ENCODE measurements around the gene STK32B.

The STK32B gene

DNA sequence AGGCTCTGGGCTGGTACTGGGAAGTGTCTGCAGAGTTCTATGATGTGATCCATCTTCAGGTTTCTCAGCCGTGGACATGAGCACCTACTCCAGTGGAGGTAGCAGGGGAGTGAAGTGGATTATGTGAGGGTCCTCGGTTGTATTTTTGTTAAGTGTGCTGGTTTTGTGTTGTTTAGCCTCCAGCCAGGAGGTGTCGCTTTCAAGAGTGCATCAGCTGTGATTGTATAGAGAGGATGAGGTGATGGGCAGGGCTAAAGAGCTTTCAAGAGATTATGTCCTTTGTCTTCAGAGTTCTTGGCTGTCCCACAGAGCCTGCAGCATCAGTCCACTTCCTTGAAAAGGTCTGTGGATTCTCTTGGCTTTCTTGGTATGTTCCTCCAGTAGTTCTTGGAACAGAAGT lies 256.6 kb downstream of the STK32B start:
- no peaks in the 10 kb centered on the region for H3K36me3 ChIP-seq (ENCODE audit: insufficient read depth, low read length)
- no peak overlapping the region for H3K27ac ChIP-seq (ENCODE audit: low read depth, low read length)
- H3K9ac ChIP-seq (ENCODE audit: low read depth, low read length): no peak overlapping the region
- H3K27me3 ChIP-seq (ENCODE audit: insufficient read depth, low read length): no peaks in the 10 kb centered on the region
- no peaks in the 10 kb centered on the region for H3K4me1 ChIP-seq (ENCODE audit: insufficient read depth, low read length)
- H3K9me3 ChIP-seq (ENCODE audit: insufficient read depth, low read depth, low read length): peaks cover 3% of the 10 kb centered on the region; the same call in 1 of the 2 replicates
- H3K4me3 ChIP-seq (ENCODE audit: low read length): no peak overlapping the region
- WGBS: 91% methylated on average over 3 of the region's 3 CpGs

GRCh38 chr4:5322321-5322720 lies 271.0 kb downstream of the STK32B start:
- Histone ChIP-seq H3K27me3 (ENCODE audit: insufficient read depth, low read length) (no peaks in the 10 kb centered on the region), H3K9ac (ENCODE audit: low read depth, low read length) (no peak overlapping the region), H3K27ac (ENCODE audit: low read depth, low read length) (no peak overlapping the region), H3K36me3 (ENCODE audit: insufficient read depth, low read length) (no peaks in the 10 kb centered on the region), H3K4me1 (ENCODE audit: insufficient read depth, low read length) (no peaks in the 10 kb centered on the region), H3K9me3 (ENCODE audit: insufficient read depth, low read depth, low read length) (peaks cover 6% of the 10 kb centered on the region; the same call in 1 of the 2 replicates), H3K4me3 (ENCODE audit: low read length) (no peak overlapping the region)
- 97% methylated on average over 2 of the region's 2 CpGs for WGBS

DNA sequence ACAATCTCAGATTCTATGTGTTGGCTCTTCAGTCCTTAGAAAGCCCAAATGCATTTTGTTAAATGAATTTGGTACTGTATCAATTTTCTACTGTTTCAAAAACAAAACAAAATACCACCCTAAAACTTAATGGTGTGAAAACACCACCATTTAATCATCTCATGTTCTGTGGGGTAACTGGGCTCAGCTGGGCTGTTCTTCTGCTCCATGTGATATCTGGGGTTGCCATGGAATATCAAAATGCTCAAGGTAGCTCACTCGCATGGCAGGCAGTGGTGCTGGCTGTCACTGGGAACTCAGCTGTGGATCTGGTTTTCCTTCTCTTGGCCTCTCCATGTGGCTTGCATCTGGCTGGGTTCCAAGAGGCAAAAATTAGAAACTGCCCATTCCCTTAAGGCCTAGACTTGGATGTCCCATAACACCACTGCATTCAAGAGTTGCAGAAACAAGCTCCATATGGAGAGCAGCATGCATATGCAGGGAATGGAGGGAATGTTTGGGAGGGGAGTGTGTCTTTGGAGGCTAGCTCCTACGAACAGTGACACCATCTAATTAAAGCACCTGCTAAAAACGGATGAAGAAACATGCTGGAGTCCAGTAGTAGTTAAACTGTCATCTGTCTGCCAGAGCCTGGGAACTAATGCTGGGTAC lies 279.2 kb downstream of the STK32B start:
- no peak overlapping the region for H3K9ac ChIP-seq (ENCODE audit: low read depth, low read length)
- 88% methylated on average over 3 of the region's 3 CpGs for WGBS

DNA sequence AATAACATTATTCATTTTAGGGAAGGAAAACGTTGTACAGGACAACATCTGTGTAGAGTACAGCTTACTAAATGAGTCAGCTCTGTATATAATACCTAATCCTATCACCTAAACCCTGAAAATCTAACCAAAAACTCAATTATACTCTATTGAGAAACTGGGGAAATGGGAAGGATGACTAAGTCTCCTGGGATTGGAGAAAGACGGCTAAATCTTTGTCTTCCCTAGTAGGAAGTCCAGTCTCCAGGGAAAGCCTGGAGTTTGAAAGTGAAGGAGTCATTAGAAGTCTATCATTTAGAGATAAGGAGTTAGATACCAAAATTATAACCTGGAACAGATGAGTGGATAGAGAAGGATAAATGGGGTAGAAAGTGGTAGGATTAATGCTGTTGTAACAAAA lies 286.5 kb downstream of the STK32B start:
- Histone ChIP-seq H3K36me3 (ENCODE audit: insufficient read depth, low read length) (no peaks in the 10 kb centered on the region), H3K4me1 (ENCODE audit: insufficient read depth, low read length) (no peaks in the 10 kb centered on the region), H3K27ac (ENCODE audit: low read depth, low read length) (no peak overlapping the region), H3K4me3 (ENCODE audit: low read length) (no peak overlapping the region), H3K9ac (ENCODE audit: low read depth, low read length) (no peak overlapping the region), H3K9me3 (ENCODE audit: insufficient read depth, low read depth, low read length) (no peaks in the 10 kb centered on the region), H3K27me3 (ENCODE audit: insufficient read depth, low read length) (no peaks in the 10 kb centered on the region)
- WGBS: 82% methylated on average over 1 of the region's 2 CpGs

More for the DNA sequence above, 279.2 kb downstream of the STK32B start:
- Histone ChIP-seq H3K27me3 (ENCODE audit: insufficient read depth, low read length) (no peaks in the 10 kb centered on the region), H3K4me1 (ENCODE audit: insufficient read depth, low read length) (no peaks in the 10 kb centered on the region), H3K9me3 (ENCODE audit: insufficient read depth, low read depth, low read length) (0 out of 2 replicates have a peak, but pooled peaks cover 5% of the 10 kb centered on the region), H3K36me3 (ENCODE audit: insufficient read depth, low read length) (no peaks in the 10 kb centered on the region), H3K27ac (ENCODE audit: low read depth, low read length) (no peak overlapping the region), H3K4me3 (ENCODE audit: low read length) (no peak overlapping the region)

GRCh38 chr4:5338531-5338930 lies 287.3 kb downstream of the STK32B start:
- no peaks in the 10 kb centered on the region for H3K4me1 ChIP-seq (ENCODE audit: insufficient read depth, low read length)
- H3K27ac ChIP-seq (ENCODE audit: low read depth, low read length): no peak overlapping the region
- WGBS: 97% methylated on average over 1 of the region's 1 CpG
- H3K36me3 ChIP-seq (ENCODE audit: insufficient read depth, low read length): no peaks in the 10 kb centered on the region
- no peak overlapping the region for H3K4me3 ChIP-seq (ENCODE audit: low read length)
- no peak overlapping the region for H3K9ac ChIP-seq (ENCODE audit: low read depth, low read length)
- H3K27me3 ChIP-seq (ENCODE audit: insufficient read depth, low read length): no peaks in the 10 kb centered on the region
- H3K9me3 ChIP-seq (ENCODE audit: insufficient read depth, low read depth, low read length): no peaks in the 10 kb centered on the region

GRCh38 chr4:5340991-5341451 lies 289.7 kb downstream of the STK32B start:
- Histone ChIP-seq H3K4me3 (ENCODE audit: low read length) (no peak overlapping the region), H3K9me3 (ENCODE audit: insufficient read depth, low read depth, low read length) (no peaks in the 10 kb centered on the region), H3K27me3 (ENCODE audit: insufficient read depth, low read length) (no peaks in the 10 kb centered on the region), H3K36me3 (ENCODE audit: insufficient read depth, low read length) (no peaks in the 10 kb centered on the region), H3K4me1 (ENCODE audit: insufficient read depth, low read length) (no peaks in the 10 kb centered on the region), H3K9ac (ENCODE audit: low read depth, low read length) (no peak overlapping the region), H3K27ac (ENCODE audit: low read depth, low read length) (no peak overlapping the region)
- 95% methylated on average over 6 of the region's 6 CpGs for WGBS

GRCh38 chr4:5341526-5341925 lies 290.2 kb downstream of the STK32B start:
- H3K36me3 ChIP-seq (ENCODE audit: insufficient read depth, low read length): no peaks in the 10 kb centered on the region
- no peak overlapping the region for H3K27ac ChIP-seq (ENCODE audit: low read depth, low read length)
- H3K4me1 ChIP-seq (ENCODE audit: insufficient read depth, low read length): no peaks in the 10 kb centered on the region
- no peaks in the 10 kb centered on the region for H3K27me3 ChIP-seq (ENCODE audit: insufficient read depth, low read length)
- no peak overlapping the region for H3K4me3 ChIP-seq (ENCODE audit: low read length)
- WGBS: 96% methylated on average over 6 of the region's 6 CpGs
- H3K9ac ChIP-seq (ENCODE audit: low read depth, low read length): no peak overlapping the region
- no peaks in the 10 kb centered on the region for H3K9me3 ChIP-seq (ENCODE audit: insufficient read depth, low read depth, low read length)

- Histone ChIP-seq H3K27ac (ENCODE audit: low read depth, low read length) (no peak overlapping the region), H3K9ac (ENCODE audit: low read depth, low read length) (no peak overlapping the region), H3K27me3 (ENCODE audit: insufficient read depth, low read length) (0 out of 2 replicates have a peak, but pooled peaks cover 2% of the 10 kb centered on the region), H3K4me3 (ENCODE audit: low read length) (no peak overlapping the region), H3K9me3 (ENCODE audit: insufficient read depth, low read depth, low read length) (no peaks in the 10 kb centered on the region), H3K4me1 (ENCODE audit: insufficient read depth, low read length) (no peaks in the 10 kb centered on the region; the same call in 1 of the 2 replicates), H3K36me3 (ENCODE audit: insufficient read depth, low read length) (no peaks in the 10 kb centered on the region)
Measured at GRCh38 chr4:5355846-5356245, 304.6 kb downstream of the STK32B start.

DNA sequence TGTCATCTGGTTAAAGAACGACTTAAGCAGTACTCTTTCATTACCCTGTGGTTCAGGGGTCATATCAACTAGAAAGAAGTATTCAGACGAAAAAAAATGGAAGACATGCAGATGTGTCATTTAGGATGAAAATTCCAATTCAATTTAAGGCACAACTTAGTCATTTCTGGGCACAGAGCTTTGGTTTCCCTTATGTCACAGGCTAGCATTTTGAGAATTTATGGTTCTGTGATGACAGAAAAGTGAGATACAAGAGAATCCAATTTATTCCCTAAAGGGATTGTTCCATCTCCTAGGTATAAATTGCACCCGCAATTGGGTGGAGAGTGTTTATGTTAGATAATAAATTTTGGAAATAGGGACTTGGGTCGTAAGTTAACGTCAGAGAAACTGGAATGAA lies 306.6 kb downstream of the STK32B start:
- 85% methylated on average over 5 of the region's 5 CpGs for WGBS
- H3K27ac ChIP-seq (ENCODE audit: low read depth, low read length): no peak overlapping the region

GRCh38 chr4:5361968-5362367 lies 310.7 kb downstream of the STK32B start:
- Histone ChIP-seq H3K9me3 (ENCODE audit: insufficient read depth, low read depth, low read length) (no peaks in the 10 kb centered on the region), H3K4me3 (ENCODE audit: low read length) (no peak overlapping the region), H3K9ac (ENCODE audit: low read depth, low read length) (no peak overlapping the region), H3K27me3 (ENCODE audit: insufficient read depth, low read length) (0 out of 2 replicates have a peak, but pooled peaks cover 2% of the 10 kb centered on the region), H3K4me1 (ENCODE audit: insufficient read depth, low read length) (peaks cover 11% of the 10 kb centered on the region), H3K27ac (ENCODE audit: low read depth, low read length) (no peak overlapping the region), H3K36me3 (ENCODE audit: insufficient read depth, low read length) (no peaks in the 10 kb centered on the region)
- WGBS: 90% methylated on average over 4 of the region's 5 CpGs

More for the DNA sequence above, 306.6 kb downstream of the STK32B start:
- Histone ChIP-seq H3K9ac (ENCODE audit: low read depth, low read length) (no peak overlapping the region), H3K4me3 (ENCODE audit: low read length) (no peak overlapping the region), H3K36me3 (ENCODE audit: insufficient read depth, low read length) (no peaks in the 10 kb centered on the region), H3K9me3 (ENCODE audit: insufficient read depth, low read depth, low read length) (no peaks in the 10 kb centered on the region), H3K4me1 (ENCODE audit: insufficient read depth, low read length) (no peaks in the 10 kb centered on the region; the same call in 1 of the 2 replicates), H3K27me3 (ENCODE audit: insufficient read depth, low read length) (0 out of 2 replicates have a peak, but pooled peaks cover 2% of the 10 kb centered on the region)

- Histone ChIP-seq H3K4me3 (ENCODE audit: low read length) (no peak overlapping the region), H3K27ac (ENCODE audit: low read depth, low read length) (no peak overlapping the region), H3K9me3 (ENCODE audit: insufficient read depth, low read depth, low read length) (no peaks in the 10 kb centered on the region), H3K4me1 (ENCODE audit: insufficient read depth, low read length) (peaks cover 11% of the 10 kb centered on the region; the same call in 1 of the 2 replicates), H3K27me3 (ENCODE audit: insufficient read depth, low read length) (no peaks in the 10 kb centered on the region), H3K9ac (ENCODE audit: low read depth, low read length) (no peak overlapping the region), H3K36me3 (ENCODE audit: insufficient read depth, low read length) (no peaks in the 10 kb centered on the region)
- WGBS: 88% methylated on average over 3 of the region's 3 CpGs
Measured at GRCh38 chr4:5364406-5364805, 313.1 kb downstream of the STK32B start.

Measured in HUES64 (cell line).